Endothelial cell of umbilical vein (primary cell): ENCODE data around the gene NHS. TPM values are rescaled to one million over a fixed set of nuclear protein-coding genes. Genes with fewer than 3 reads are reported as not detected.

ENCODE experiments used
- BruUV-seq: library from RNA; stranded (reverse); fragments of 400-500 nt; replicated peaks from 2 replicates; lab custom pipeline; 2021; lab: Mats Ljungman, UMichigan
- CTCF ChIA-PET: fragments of 300-600, 350-600 bp; sonication (Branson Sonifier 250); formaldehyde crosslinking; loops from one replicate; lab custom pipeline; 2021; ENCODE audit warnings: antibody characterized with exemption, inconsistent platforms; lab: Charles Lee
- POLR2A ChIA-PET: fragments of 300-600, 350-600 bp; sonication (Branson Sonifier 250); formaldehyde crosslinking; loops from one replicate; lab custom pipeline; 2021; ENCODE audit warnings: antibody characterized with exemption, inconsistent platforms; lab: Charles Lee
- DNase-seq: peaks from one replicate; pipeline ENCODE4 v3.0.0-alpha.2; 2011; ENCODE audit warnings: low read depth, low spot score
- FAIRE-seq: peaks from 2 replicates; lab custom pipeline; 2011; peaks lifted over from hg19 to GRCh38; lab: Jason Lieb, UNC
- H2AFZ ChIP-seq: 2 replicates; pipeline ENCODE4 v1.6.0; 2012; ENCODE audit warnings: low read depth, low read length, control low read depth, inconsistent platforms
- H3K27ac ChIP-seq: 2 replicates; pipeline ENCODE4 v1.5.1; 2011; ENCODE audit warnings: low read depth, mild to moderate bottlenecking, control low read depth, low read length, moderate library complexity; ENCODE audit not compliant: insufficient read depth
- H3K27me3 ChIP-seq, 2 experiments: 2 replicates each; pipeline versions ENCODE4 v1.6.0 to v1.6.1; 2011; ENCODE audit warnings: low read length in 2 of 2, mixed read lengths in 1 of 2; ENCODE audit not compliant: control insufficient read depth in 2 of 2, insufficient read depth in 2 of 2
- H3K36me3 ChIP-seq, 2 experiments: 2 replicates in 1 of 2; 3 replicates in 1 of 2; pipeline ENCODE4 v1.5.1; 2011; ENCODE audit warnings: low read length in 2 of 2, mild to moderate bottlenecking in 1 of 2, moderate library complexity in 1 of 2; ENCODE audit not compliant: control insufficient read depth in 2 of 2, insufficient read depth in 2 of 2; ENCODE audit errors: extremely low read depth in 1 of 2
- H3K4me1 ChIP-seq: 3 replicates; pipeline ENCODE4 v1.5.1; 2011; ENCODE audit warnings: mild to moderate bottlenecking, low read length; ENCODE audit not compliant: control insufficient read depth, insufficient read depth; ENCODE audit errors: extremely low read depth
- H3K4me2 ChIP-seq: 2 replicates; pipeline ENCODE4 v1.6.1; 2011; ENCODE audit warnings: low read length, control low read depth, mixed read lengths; ENCODE audit not compliant: insufficient read depth
- H3K4me3 ChIP-seq, 3 experiments: fragments of 200-600 bp in 1 of 3; sonication (generic), shearing (Covaris generic) in 1 of 3; replicated peaks in 1 of 3; 2 replicates each; pipeline ENCODE4 v1.5.1; 2011 to 2016; ENCODE audit warnings: control low read depth in 3 of 3, low read length in 3 of 3, mild to moderate bottlenecking in 2 of 3, inconsistent platforms in 1 of 3, low read depth in 1 of 3, moderate library complexity in 1 of 3; ENCODE audit not compliant: insufficient read depth in 1 of 3
- H3K79me2 ChIP-seq: 2 replicates; pipeline ENCODE4 v1.6.0; 2012; ENCODE audit warnings: low read length, inconsistent platforms; ENCODE audit not compliant: control insufficient read depth, insufficient read depth
- H3K9ac ChIP-seq: replicated peaks from 2 replicates; pipeline ENCODE3; 2011; ENCODE audit warnings: low read length, control low read depth; ENCODE audit not compliant: insufficient read depth; ENCODE audit errors: extremely low read depth
- H3K9me1 ChIP-seq: replicated peaks from 3 replicates; pipeline ENCODE4 v1.6.0; 2011; ENCODE audit warnings: mild to moderate bottlenecking, low read length; ENCODE audit not compliant: control insufficient read depth, insufficient read depth; ENCODE audit errors: extremely low read depth
- H3K9me3 ChIP-seq: replicated peaks from 2 replicates; pipeline ENCODE4 v1.5.1; 2012; ENCODE audit warnings: low read length, inconsistent platforms; ENCODE audit not compliant: control insufficient read depth, insufficient read depth
- H4K20me1 ChIP-seq: replicated peaks from 2 replicates; pipeline ENCODE3; 2011; ENCODE audit warnings: mild to moderate bottlenecking, low read length; ENCODE audit not compliant: control insufficient read depth, insufficient read depth; ENCODE audit errors: extremely low read depth
- EZH2 ChIP-seq: IDR thresholded peaks from 2 replicates; pipeline ENCODE4 v1.6.1; 2012; ENCODE audit warnings: borderline replicate concordance, low read depth, mild to moderate bottlenecking, moderate library complexity, low read length, inconsistent platforms; ENCODE audit not compliant: severe bottlenecking
- GATA2 ChIP-seq: IDR thresholded peaks from 2 replicates; pipeline ENCODE4 v1.7.0; 2011; ENCODE audit warnings: low read depth, mild to moderate bottlenecking, moderate library complexity, mixed read lengths, low read length; ENCODE audit not compliant: insufficient read length, insufficient read depth
- JUN ChIP-seq: IDR thresholded peaks from 2 replicates; pipeline ENCODE4 v1.6.1; 2011; ENCODE audit warnings: borderline replicate concordance, low read depth; ENCODE audit not compliant: insufficient read length, insufficient read depth
- MAX ChIP-seq: IDR thresholded peaks from 2 replicates; pipeline ENCODE4 v1.6.1; 2011; ENCODE audit not compliant: insufficient read depth, insufficient read length
- MYC ChIP-seq: IDR thresholded peaks from one replicate; pipeline ENCODE4 v1.6.1; 2011; ENCODE audit warnings: mild to moderate bottlenecking, low read depth, low read length
- POLR2A ChIP-seq: IDR thresholded peaks from 2 replicates; pipeline ENCODE4 v1.6.1; 2012; ENCODE audit warnings: low read depth, mild to moderate bottlenecking, control low read depth, low read length
- POLR2AphosphoS5 ChIP-seq: IDR thresholded peaks from 2 replicates; pipeline ENCODE4 v1.6.1; 2012; ENCODE audit warnings: low read depth, mild to moderate bottlenecking, control low read depth, low read length, moderate library complexity; ENCODE audit not compliant: insufficient read depth
- dilution Hi-C: fragments of 300-500 bp; cut with MboI; formaldehyde crosslinking; loops from one replicate; pipeline ENCODE4 v1.15.0; 2019; ENCODE audit warnings: low sequenced_read_pairs; ENCODE audit not compliant: extremely low pct_ligation_motif_present
- intact Hi-C: fragments of 100-400 bp; cut with micrococcal nuclease; formaldehyde crosslinking; loops from one replicate; pipeline ENCODE4 v1.10.0; 2022
- polyA plus RNA-seq, 4 experiments: library from polyadenylated mRNA; depleted of rRNA in 3 of 4; stranded (reverse) in 3 of 4; unstranded in 1 of 4; fragments of >200 nt; gene quantifications; 2 replicates each; pipeline versions ENCODE4 v1.2.1 to v1.2.3, GENCODE V29; 2011 to 2012; ENCODE audit warnings: missing spikeins in 1 of 4
- total RNA-seq: library from RNA; stranded (reverse); gene quantifications from 2 replicates; pipeline ENCODE4 v1.2.3, GENCODE V29; 2021
- TF ChIP-seq, protein P1 (sequence below), 2 donors: IDR thresholded peaks; 1 replicate in 1 of 2; 2 replicates in 1 of 2; pipeline ENCODE4 v1.5.1; 2011; ENCODE audit warnings: low read length in 2 of 2, mild to moderate bottlenecking in 2 of 2, moderate library complexity in 2 of 2, control low read depth in 1 of 2, inconsistent platforms in 1 of 2, low read depth in 1 of 2; ENCODE audit not compliant: insufficient read depth in 1 of 2; ENCODE audit errors: extremely low read depth in 1 of 2

The NHS gene
- total and polyA plus RNA-seq, 2 donors (not counting 3 experiments of a cell fraction or from before 2014, with no cell fraction given), result 0.07 to 0.46 TPM

- Histone ChIP-seq H2AFZ (no peak overlapping the region), H3K4me1 (no peaks in the 10 kb centered on the region), H3K4me2 (no peak overlapping the region), H3K27me3 (peaks cover 0 to 9% of the 10 kb centered on the region in 2 experiments), H3K9ac (no peak overlapping the region), H4K20me1 (no peaks in the 10 kb centered on the region), H3K79me2 (no peaks in the 10 kb centered on the region), H3K9me3 (no peaks in the 10 kb centered on the region), H3K4me3 (no peak overlapping the region), H3K27ac (no peak overlapping the region), H3K36me3 (no peaks in the 10 kb centered on the region), H3K9me1 (no peaks in the 10 kb centered on the region)
- no TSS peak for BruUV-seq
- DNase-seq, result no peak
- POLR2A ChIA-PET, result no interaction called here
- dilution Hi-C loops, result no loop called here
- CTCF ChIA-PET, result no interaction called here
- no peak for FAIRE-seq
- intact Hi-C loops, result no loop called here
- no peak for TF ChIP-seq EZH2
- no peak for TF ChIP-seq MAX
These were observed 281.6 kb downstream of the NHS start for GRCh38 chrX:17656556-17656955.

- no peaks in the 10 kb centered on the region for H3K9me3 ChIP-seq
- no peaks in the 10 kb centered on the region for H3K79me2 ChIP-seq
- peaks cover 0 to 3% of the 10 kb centered on the region in 2 experiments for H3K27me3 ChIP-seq
- BruUV-seq, result no TSS peak
- H3K36me3 ChIP-seq, result no peaks in the 10 kb centered on the region
- DNase-seq, result no peak
- no peak overlapping the region for H3K4me2 ChIP-seq
- H3K27ac ChIP-seq, result no peak overlapping the region
- no peak overlapping the region for H3K4me3 ChIP-seq
- TF ChIP-seq MYC, result no peak
- no peak for TF ChIP-seq EZH2
- no peak for TF ChIP-seq POLR2AphosphoS5
- no peak for TF ChIP-seq GATA2
- TF ChIP-seq, protein P1, sequence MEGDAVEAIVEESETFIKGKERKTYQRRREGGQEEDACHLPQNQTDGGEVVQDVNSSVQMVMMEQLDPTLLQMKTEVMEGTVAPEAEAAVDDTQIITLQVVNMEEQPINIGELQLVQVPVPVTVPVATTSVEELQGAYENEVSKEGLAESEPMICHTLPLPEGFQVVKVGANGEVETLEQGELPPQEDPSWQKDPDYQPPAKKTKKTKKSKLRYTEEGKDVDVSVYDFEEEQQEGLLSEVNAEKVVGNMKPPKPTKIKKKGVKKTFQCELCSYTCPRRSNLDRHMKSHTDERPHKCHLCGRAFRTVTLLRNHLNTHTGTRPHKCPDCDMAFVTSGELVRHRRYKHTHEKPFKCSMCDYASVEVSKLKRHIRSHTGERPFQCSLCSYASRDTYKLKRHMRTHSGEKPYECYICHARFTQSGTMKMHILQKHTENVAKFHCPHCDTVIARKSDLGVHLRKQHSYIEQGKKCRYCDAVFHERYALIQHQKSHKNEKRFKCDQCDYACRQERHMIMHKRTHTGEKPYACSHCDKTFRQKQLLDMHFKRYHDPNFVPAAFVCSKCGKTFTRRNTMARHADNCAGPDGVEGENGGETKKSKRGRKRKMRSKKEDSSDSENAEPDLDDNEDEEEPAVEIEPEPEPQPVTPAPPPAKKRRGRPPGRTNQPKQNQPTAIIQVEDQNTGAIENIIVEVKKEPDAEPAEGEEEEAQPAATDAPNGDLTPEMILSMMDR (IDR thresholded peaks at IDR 0.05; ENCODE audit: extremely low read depth in 1 of 2, insufficient read depth in 1 of 2, low read depth in 1 of 2, low read length in 2 of 2), result no peak
- no peak for TF ChIP-seq POLR2A
- TF ChIP-seq JUN, result no peak
- H4K20me1 ChIP-seq, result no peaks in the 10 kb centered on the region
- no peak for FAIRE-seq
- no peaks in the 10 kb centered on the region for H3K4me1 ChIP-seq
- no peak overlapping the region for H3K9ac ChIP-seq
- intact Hi-C loops (no loop called here), dilution Hi-C loops (no loop called here)
- ChIA-PET CTCF (no interaction called here), POLR2A (no interaction called here)
- H3K9me1 ChIP-seq, result no peaks in the 10 kb centered on the region
- no peak overlapping the region for H2AFZ ChIP-seq
These were observed 287.4 kb downstream of the NHS start for GRCh38 chrX:17662391-17662790.
